GM21447 (cell line): ENCODE measurements around the gene PSMB7.

ENCODE experiments used
- ATAC-seq: cut with Tn5 transposase; IDR thresholded peaks from one replicate; pipeline ENCODE4 v1.9.1; 2021; ENCODE audit not compliant: unreplicated experiment

The PSMB7 gene

GRCh38 chr9:124304285-124304684 is 111.0 kb downstream of the PSMB7 start:
- no peak for ATAC-seq

- no peak for ATAC-seq
Measured at GRCh38 chr9:124303762-124304161, 111.5 kb downstream of the PSMB7 start.
